Ovary (tissue), 9 donors: Measurements from ENCODE around the gene FNIP2. TPM values are rescaled to one million over a fixed set of nuclear protein-coding genes. Genes with fewer than 3 reads are reported as not detected.

Experiments
- DNase-seq, 5 donors: peaks; one replicate each; pipeline ENCODE4 v3.0.0-alpha.2; 2019 to 2020
- H3K27ac ChIP-seq, 2 donors: fragments of 200-600 bp; one replicate each; pipeline versions ENCODE4 v1.5.1 to v1.8.0; 2019 to 2022
- H3K27me3 ChIP-seq: fragments of 200-600 bp; one replicate; pipeline ENCODE4 v1.8.0; 2022
- H3K36me3 ChIP-seq: fragments of 200-600 bp; sonication (generic); one replicate; pipeline ENCODE4 v1.5.1; 2019
- H3K4me1 ChIP-seq: one replicate; pipeline ENCODE4 v1.8.1; 2013; ENCODE audit warnings: mild to moderate bottlenecking, moderate library complexity; ENCODE audit not compliant: insufficient read depth
- H3K4me3 ChIP-seq: fragments of 200-600 bp; sonication (generic); one replicate; pipeline ENCODE4 v1.5.1; 2017
- H3K9me3 ChIP-seq, 2 donors: fragments of 200-600 bp in 1 of 2; sonication (generic) in 1 of 2; one replicate each; pipeline versions ENCODE4 v1.5.1 to v1.8.1; 2013 to 2019; ENCODE audit warnings: mild to moderate bottlenecking in 1 of 2, moderate library complexity in 1 of 2
- CTCF ChIP-seq, 3 donors: fragments of 450-650 bp in 2 of 3; fragments of 200-600 bp in 1 of 3; IDR thresholded peaks; one replicate each; pipeline versions ENCODE4 v1.5.1 to v1.8.0; 2016 to 2022; ENCODE audit warnings: antibody characterized with exemption in 3 of 3, mild to moderate bottlenecking in 1 of 3
- EP300 ChIP-seq: sonication (generic); formaldehyde crosslinking; IDR thresholded peaks from one replicate; pipeline ENCODE4 v1.6.1; 2017; ENCODE audit warnings: antibody characterized with exemption
- POLR2A ChIP-seq: fragments of 450-650 bp; IDR thresholded peaks from one replicate; pipeline ENCODE4 v1.6.1; 2017; ENCODE audit warnings: antibody characterized with exemption, mild to moderate bottlenecking, moderate library complexity
- WGBS, 3 donors: extraction: QIAGEN DNeasy Blood & Tissue Kit in 1 of 3; methylation state at CpG; one replicate each; pipeline versions ENCODE4 v1.1.5 to v1.1.7; 2013 to 2017; 5-methylcytosine and 5-hydroxymethylcytosine counted together
- intact Hi-C, 4 donors: fragments of 100-400 bp; cut with DNase I; formaldehyde crosslinking; loops; one replicate each; pipeline versions ENCODE4 v1.11.0 to v1.15.1; 2022 to 2023
- polyA plus RNA-seq, 2 donors: library from polyadenylated mRNA; stranded (reverse); fragments of 200-250 nt in 1 of 2; fragments of 350-450 nt in 1 of 2; fragmentation: Illumina TruSeq in 1 of 2; extraction: RNeasy Lipid Tissue Mini Kit (QIAGEN cat#74804) in 1 of 2; gene quantifications; one replicate each; pipeline ENCODE4 v1.2.3, GENCODE V29; 2013 to 2014
- total RNA-seq, 7 donors: library from RNA; depleted of rRNA in 2 of 7; stranded (reverse); fragments of >200 nt in 2 of 7; fragmentation: NEBNext Ultra II Directional in 3 of 7; extraction: Animal tissue kit (Norgen Biotek cat#: 25700) in 3 of 7; gene quantifications; one replicate each; pipeline versions ENCODE4 v1.1.0 to v1.2.4, GENCODE V29; 2016 to 2023
- donor health status: DM: no; HTN: no; CAD: no; lungs with moderate emphysema.
- donor health status: DM: no; HTN: no; CAD: no.
- donor health status: Bipolar disorder and iron deficiency.
- donor health status: DM: yes; HTN: yes; CAD: no.
- donor health status: DM: no; HTN: no; CAD: no.
- donor health status: DM: yes; HTN: yes; CAD: no.

The FNIP2 gene
- total and polyA plus RNA-seq, 9 donors, result 6.1 to 34.1 (median 20.4) TPM

- 77 to 85% (median 79%) methylated on average over 5 of the region's 5 CpGs for WGBS, 3 donors
- Histone ChIP-seq H3K27me3 (no peaks in the 10 kb centered on the region), H3K9me3 (no peaks in the 10 kb centered on the region), H3K4me1 (no peaks in the 10 kb centered on the region), H3K27ac (no peak overlapping the region), H3K4me3 (no peak overlapping the region), H3K36me3 (no peaks in the 10 kb centered on the region)
- intact Hi-C loops, result no loop called here
- no peak for DNase-seq
- TF ChIP-seq EP300 (no peak), CTCF (IDR thresholded peaks at IDR 0.05) (no peak), POLR2A (no peak)
These were observed 161.3 kb downstream of the FNIP2 start for GRCh38 chr4:158929939-158930638.

- intact Hi-C loops, result no loop called here
- Histone ChIP-seq H3K9me3 (no peaks in the 10 kb centered on the region), H3K4me1 (no peaks in the 10 kb centered on the region), H3K27ac (no peak overlapping the region), H3K27me3 (no peaks in the 10 kb centered on the region), H3K36me3 (no peaks in the 10 kb centered on the region), H3K4me3 (no peak overlapping the region)
- no peak for DNase-seq
- TF ChIP-seq EP300, result no peak
- TF ChIP-seq POLR2A, result no peak
- no peak for TF ChIP-seq CTCF (IDR thresholded peaks at IDR 0.05)
These were observed 161.8 kb downstream of the FNIP2 start for GRCh38 chr4:158930639-158930972.

DNA sequence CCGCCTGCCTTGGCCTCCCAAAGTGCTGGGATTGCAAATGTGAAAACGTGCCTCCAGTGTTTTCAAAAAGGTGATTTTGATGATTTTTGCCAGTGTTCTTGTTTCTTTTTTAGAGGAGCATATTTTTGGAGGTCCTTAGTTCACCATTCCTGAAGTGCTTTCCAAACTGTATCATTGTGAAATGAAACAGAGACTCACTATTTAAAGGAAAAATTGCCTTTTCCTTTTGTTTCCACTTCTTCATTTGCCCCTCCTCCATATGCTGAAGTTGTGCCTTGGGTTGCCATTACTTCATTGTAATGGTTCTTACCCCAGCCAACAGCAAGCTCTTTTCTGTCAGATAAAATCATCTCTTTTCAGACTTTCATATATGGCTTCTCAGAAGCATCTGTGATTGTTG lies 164.4 kb downstream of the FNIP2 start:
- TF ChIP-seq EP300 (no peak), CTCF (IDR thresholded peaks at IDR 0.05) (no peak), POLR2A (no peak)
- no peak for DNase-seq
- no peaks in the 10 kb centered on the region for H3K4me1 ChIP-seq
- H3K4me3 ChIP-seq, result no peak overlapping the region
- intact Hi-C loops, result no loop called here
- no peaks in the 10 kb centered on the region for H3K9me3 ChIP-seq
- no peak overlapping the region for H3K27ac ChIP-seq
- H3K27me3 ChIP-seq, result no peaks in the 10 kb centered on the region
- H3K36me3 ChIP-seq, result no peaks in the 10 kb centered on the region
- 29 to 52% (median 32%) methylated on average over 2 of the region's 2 CpGs for WGBS, 3 donors

GRCh38 chr4:158934996-158935669 lies 166.3 kb downstream of the FNIP2 start:
- DNase-seq, result no peak
- no peak for TF ChIP-seq CTCF (IDR thresholded peaks at IDR 0.05)
- no peak for TF ChIP-seq POLR2A
- TF ChIP-seq EP300, result no peak
- Histone ChIP-seq H3K27ac (no peak overlapping the region), H3K9me3 (no peaks in the 10 kb centered on the region), H3K36me3 (no peaks in the 10 kb centered on the region), H3K27me3 (no peaks in the 10 kb centered on the region), H3K4me1 (no peaks in the 10 kb centered on the region), H3K4me3 (no peak overlapping the region)
- intact Hi-C loops, result no loop called here
- WGBS, 3 donors, result 89 to 91% (median 90%) methylated on average over 6 of the region's 6 CpGs
